ENCODE data around the gene EGFLAM.
A peak's percentile ranks its signal among the peaks of the same experiment; 100 is the strongest.

The EGFLAM gene

DNA sequence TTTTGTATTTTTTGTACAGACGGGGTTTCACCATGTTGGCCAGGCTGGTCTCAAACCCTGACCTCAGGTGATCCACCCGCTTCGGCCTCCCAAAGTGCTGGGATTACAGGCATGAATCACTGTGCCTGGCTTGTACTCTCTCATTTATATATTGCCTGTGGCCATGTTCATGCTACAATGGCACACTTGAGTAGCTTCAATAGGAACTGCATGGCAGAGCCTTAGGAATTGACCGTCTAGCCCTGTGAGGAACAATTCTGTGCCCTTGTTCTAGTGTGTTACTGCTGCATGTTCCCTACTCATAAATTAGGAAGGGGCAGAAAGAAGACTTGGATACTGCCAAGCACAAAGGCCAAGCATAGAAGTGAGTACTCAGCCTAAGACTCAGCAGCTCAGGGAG lies 193.8 kb downstream of the EGFLAM start:
- DNase-seq, result no peak

- no peak for DNase-seq
Observed at GRCh38 chr5:38453506-38453905, 195.1 kb downstream of the EGFLAM start.

GRCh38 chr5:38453921-38454320 lies 195.6 kb downstream of the EGFLAM start:
- no peak for DNase-seq

- DNase-seq, result no peak
Observed at GRCh38 chr5:38455796-38456330, 197.5 kb downstream of the EGFLAM start.

GRCh38 chr5:38456657-38457399 lies 198.5 kb downstream of the EGFLAM start:
- no peak for DNase-seq

DNA sequence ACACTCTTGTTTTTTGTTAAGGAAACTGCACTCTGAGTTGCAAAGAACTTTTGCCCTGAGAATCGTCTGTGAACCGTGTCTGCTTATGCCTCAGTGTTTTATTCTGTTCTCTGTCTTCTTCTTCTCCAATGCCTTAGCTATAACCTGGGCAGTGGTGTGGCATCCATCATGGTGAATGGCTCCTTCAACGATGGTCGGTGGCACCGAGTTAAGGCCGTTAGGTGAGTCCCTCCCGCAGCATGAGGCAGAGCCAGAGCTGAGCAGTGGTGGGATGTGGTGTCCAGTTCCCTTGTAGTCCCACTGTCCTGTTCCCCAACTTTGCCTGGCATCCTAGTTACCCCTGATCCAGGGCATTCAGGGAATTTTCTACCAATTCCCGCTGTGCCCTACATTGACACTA lies 199.8 kb downstream of the EGFLAM start:
- DNase-seq, result no peak

DNA sequence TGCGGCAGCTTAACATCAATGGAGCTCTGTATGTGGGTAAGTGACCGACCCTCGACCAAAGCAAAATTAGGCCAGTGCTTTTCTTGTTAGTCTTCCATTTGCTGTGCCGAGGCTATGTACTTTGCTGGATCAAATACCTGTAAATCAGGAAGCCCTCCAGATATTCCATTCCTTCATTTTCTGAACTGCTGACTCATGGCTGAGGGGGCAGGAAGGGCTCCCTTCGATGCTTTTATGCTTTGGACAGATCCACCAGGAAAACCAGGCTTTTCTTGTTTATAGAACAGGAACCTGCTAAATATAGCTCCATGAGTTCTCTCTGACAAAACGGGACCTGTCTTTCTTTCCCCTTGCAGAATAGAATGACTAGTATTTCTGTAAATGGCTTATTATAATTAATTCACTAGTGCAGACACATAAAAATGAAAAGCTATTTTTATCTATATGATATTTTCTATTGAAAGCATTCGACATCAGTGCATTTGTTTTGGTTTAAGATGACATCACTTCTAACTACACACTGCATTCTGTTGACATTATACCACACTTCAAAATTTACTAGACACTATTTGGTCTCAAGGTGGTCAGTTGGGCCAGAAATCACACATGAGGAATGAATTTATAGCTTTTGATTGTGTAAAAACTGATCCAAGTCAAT lies 204.7 kb downstream of the EGFLAM start:
- no peak for DNase-seq

- peak; percentile 89 to 96 for DNase-seq
Observed at GRCh38 chr5:38463634-38464521, 205.5 kb downstream of the EGFLAM start.

DNA sequence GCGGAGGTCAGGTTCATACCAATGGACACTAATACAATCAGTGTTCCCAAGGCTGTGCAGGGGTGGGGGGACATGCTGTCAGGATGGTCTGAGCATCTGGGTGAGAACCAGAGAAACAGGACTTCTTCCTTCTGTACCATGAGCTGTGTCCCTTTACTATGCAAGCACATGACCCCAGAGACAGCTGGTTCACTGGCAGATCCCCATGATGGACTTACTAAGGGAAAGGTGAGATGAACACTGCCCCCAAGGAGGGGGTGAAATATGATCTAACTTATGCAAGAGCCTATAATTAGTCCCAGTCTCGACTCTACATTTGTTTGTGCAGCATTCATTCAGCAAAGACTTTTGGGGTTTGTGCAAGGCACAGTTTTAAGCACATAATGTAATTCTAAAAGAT lies 206.7 kb downstream of the EGFLAM start:
- no peak for DNase-seq

- no peak for DNase-seq
Observed at GRCh38 chr5:38465702-38466423, 207.5 kb downstream of the EGFLAM start.

DNA sequence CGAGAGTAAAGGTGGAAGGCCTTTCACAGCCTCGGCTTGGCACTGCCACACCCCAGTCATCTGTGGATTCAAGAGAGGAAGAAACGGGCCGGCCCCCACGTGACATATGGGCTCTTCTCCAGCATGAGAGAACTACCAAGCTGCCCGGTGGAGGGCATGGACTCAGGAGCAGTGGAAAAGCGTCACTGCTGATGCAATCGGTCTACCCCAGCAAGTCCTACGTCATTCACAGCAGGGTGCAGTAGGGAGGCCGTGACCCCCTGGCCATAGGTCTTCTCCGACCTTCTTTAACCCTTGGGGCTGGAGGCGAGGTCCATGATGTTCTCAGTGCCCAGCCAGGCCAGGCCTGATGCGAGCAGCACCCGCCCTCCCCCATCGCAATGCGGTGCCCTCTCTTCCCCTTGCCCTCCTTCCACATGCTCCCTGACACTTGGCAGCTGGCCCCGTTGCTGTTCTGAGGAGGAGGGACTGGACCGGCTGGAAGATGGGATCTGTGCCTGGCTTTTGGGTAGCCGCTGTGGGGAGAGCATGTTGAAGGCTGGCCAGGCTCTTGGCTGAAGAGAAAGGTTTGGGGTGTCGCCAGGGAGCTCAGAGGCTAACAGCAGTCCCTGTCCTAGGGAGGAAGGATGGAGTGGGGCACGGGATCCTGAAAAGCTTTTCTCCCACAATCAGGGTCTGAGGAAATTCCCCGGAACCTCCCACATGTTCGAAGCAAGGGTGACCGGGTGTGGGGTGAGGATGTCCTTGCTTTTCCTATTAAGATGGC lies 208.2 kb downstream of the EGFLAM start:
- no peak for DNase-seq

- DNase-seq, result no peak
Observed at GRCh38 chr5:38467353-38468040, 209.1 kb downstream of the EGFLAM start.

GRCh38 chr5:38468202-38468673 lies 209.9 kb downstream of the EGFLAM start:
- peak; percentile 17 to 42 for DNase-seq

- DNase-seq, result no peak
Observed at GRCh38 chr5:38468978-38469706, 210.8 kb downstream of the EGFLAM start.

GRCh38 chr5:38469707-38470267 lies 211.4 kb downstream of the EGFLAM start:
- DNase-seq, result no peak

- no peak for DNase-seq
Observed at GRCh38 chr5:38471709-38472108, 213.3 kb downstream of the EGFLAM start.

DNA sequence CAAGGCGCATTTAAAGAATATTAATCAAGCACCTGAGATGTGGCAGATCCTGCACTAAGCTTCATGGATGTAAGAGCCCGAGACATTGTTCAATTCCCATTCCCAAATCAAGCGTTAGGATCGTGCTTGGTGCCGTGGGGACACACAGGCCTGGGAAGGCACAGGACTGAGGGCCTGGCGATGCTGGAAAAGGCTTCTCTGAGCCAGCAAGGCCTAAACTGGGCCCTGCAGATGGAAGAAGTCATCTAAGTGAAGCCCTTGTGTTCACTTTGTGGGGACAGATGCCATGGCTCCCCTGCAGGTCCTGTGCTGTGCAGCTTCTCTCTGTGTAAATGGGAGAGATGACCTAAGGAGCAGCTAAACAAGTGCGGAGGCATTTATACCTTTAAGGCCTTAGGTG lies 214.2 kb downstream of the EGFLAM start:
- DNase-seq, result no peak

GRCh38 chr5:38473008-38473407 lies 214.6 kb downstream of the EGFLAM start:
- DNase-seq, result no peak

GRCh38 chr5:38478166-38478565 lies 219.8 kb downstream of the EGFLAM start:
- DNase-seq, result no peak

DNA sequence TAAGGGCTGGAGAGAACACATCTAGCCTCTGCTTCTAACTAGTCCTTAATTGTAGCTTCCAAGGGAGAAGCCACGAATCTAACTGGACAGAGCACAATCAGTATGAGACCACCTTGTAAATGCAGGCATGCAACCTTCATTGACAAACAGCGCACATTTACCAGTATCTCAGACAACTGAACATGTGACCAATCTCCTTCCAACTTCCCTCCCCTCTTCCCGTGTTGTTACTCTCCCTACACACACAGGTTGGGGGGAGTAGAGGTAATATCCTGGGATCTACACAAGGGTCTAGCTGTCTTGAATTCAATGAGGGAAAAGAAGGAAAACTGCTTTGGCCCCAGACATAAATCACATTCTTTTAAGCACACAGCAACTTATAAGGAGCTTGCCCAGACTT lies 220.5 kb downstream of the EGFLAM start:
- no peak for DNase-seq
